Sciatic nerve (tissue), 2 donors: ENCODE measurements around the gene GAN. TPM values are rescaled to one million over a fixed set of nuclear protein-coding genes. Genes with fewer than 3 reads are reported as not detected.
A peak's percentile ranks its signal among the peaks of the same experiment; 100 is the strongest.

Experiments used
- ATAC-seq: fragments of 200-7000 bp; cut with Tn5 transposase; one replicate; pipeline ENCODE4 v1.9.1; 2020; ENCODE audit warnings: mild to moderate bottlenecking, moderate library complexity
- DNase-seq: peaks from one replicate; pipeline ENCODE4 v3.0.0-alpha.2; 2020; ENCODE audit warnings: low spot score
- intact Hi-C: fragments of 100-400 bp; cut with DNase I; formaldehyde crosslinking; loops from one replicate; pipeline ENCODE4 v1.14.2; 2022
- total RNA-seq: library from RNA; stranded (reverse); fragmentation: NEBNext Ultra II Directional; extraction: Animal tissue kit (Norgen Biotek cat#: 25700); gene quantifications from one replicate; pipeline ENCODE4 v1.2.1, GENCODE V29; 2021
- donor health status: DM: no; HTN: no; CAD: no.
- donor health status: DM: no; HTN: no; CAD: no.

The GAN gene, protein sequence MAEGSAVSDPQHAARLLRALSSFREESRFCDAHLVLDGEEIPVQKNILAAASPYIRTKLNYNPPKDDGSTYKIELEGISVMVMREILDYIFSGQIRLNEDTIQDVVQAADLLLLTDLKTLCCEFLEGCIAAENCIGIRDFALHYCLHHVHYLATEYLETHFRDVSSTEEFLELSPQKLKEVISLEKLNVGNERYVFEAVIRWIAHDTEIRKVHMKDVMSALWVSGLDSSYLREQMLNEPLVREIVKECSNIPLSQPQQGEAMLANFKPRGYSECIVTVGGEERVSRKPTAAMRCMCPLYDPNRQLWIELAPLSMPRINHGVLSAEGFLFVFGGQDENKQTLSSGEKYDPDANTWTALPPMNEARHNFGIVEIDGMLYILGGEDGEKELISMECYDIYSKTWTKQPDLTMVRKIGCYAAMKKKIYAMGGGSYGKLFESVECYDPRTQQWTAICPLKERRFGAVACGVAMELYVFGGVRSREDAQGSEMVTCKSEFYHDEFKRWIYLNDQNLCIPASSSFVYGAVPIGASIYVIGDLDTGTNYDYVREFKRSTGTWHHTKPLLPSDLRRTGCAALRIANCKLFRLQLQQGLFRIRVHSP
- total RNA-seq, result 16.4 TPM

DNA sequence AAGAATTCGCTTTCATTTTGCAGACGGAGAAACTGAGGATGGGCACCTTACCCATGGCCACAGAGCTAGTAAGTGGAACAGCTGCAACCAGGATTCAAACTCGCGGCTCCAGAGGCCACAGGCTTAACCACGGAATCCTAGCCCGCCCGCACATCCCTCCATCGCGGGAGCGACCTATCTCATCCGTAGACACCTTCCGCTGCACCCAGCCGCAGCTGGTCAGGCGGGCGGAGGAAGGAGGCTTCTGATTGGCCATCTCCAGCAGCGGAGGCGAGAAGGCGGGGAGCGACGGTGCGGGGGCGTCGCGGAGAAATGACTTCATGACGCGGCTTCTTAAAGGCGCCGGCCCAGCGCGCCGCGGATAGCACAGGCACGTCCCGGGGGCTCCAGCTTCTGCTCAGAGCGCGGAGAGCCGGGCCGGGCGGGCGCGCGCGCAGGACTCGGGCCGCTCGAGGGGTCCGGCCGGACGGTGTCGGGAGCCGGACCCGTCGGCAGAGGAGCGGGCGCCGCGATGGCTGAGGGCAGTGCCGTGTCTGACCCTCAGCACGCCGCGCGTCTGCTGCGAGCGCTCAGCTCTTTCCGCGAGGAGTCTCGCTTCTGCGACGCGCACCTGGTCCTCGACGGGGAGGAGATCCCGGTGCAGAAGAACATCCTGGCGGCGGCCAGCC is at the start of gene GAN:
GAN (plus strand) TSS at position 360 of the 668 bp plus-strand sequence; CDS start at position 512, 152 bp downstream.
- peak; percentile 97 for DNase-seq
- intact Hi-C loops, result no loop called here
- ATAC-seq, result peak; percentile 100

DNA sequence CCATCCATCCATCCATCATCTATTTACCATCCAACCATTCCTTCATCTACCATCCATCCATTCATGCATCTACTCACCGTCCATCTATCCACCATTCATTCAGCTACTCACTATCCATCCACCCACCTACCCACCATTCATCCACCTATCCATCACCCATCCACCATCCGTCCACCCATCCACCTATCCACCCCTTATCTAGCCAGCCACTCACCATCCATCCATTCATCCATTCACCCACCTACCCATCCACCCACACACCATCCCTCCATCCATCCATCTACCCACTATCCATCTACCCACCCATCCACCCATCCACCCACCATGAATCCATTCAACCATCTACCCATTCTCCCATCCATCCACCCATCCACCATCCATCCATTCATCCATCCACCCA is 49.7 kb upstream of the GAN start:
- no peak for ATAC-seq
- no peak for DNase-seq
- intact Hi-C loops, result no loop called here

DNA sequence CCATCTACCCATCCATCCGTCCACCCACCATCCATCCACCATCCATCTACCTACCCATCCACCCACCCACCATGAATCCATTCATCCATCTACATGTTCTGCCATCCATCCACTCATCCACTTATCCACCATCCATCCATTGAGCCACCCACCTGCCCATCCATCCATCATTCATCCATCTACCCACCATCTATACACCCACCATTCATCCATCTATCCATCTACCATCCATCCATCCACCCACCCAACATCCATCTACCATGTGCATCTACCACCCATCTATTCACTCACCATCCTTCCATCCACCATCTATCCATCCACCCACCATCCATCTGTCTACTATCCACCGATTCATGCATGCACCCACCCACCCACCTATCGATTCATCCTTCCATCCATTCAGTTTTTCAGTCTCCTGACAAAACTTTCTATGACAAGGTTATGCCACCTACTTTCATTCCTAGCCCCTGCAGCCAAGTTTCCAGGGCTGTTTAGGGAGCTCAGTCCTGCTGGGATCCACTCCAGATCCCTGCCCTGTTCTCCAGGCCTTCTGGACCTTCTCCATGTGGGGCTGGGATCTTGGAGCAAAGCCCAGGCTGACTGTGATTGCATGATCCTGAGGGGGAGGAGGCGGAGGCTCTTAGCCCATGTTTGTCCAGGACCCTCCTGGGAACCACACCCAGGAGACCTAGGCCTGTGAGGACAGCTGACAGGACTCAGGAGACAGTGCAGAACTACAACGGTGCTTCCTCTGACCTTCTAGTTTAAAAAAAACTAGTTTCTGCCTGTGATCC is 48.9 kb upstream of the GAN start:
- DNase-seq (peak; percentile 78), ATAC-seq (peak; percentile 93)
- intact Hi-C loops, result no loop called here

DNA sequence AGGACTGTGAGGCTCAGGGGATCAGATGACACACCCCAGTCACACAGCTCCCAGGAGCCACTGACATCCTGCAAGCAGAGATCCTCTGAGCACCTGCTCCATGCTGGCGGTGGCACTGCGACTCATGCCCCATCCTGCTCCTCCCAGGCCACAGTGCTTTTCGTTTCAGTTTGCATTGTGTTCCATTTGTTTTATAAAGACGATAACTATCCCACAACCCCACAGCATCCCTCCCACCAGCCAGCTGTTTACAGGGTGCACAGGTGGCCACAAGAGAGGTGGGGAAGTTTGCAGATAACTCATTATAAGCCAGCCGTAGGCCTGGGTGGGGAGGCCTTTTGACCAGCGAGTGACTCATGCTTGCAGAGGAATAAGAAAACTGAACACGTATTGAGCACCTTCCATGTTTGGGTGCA is 48.1 kb upstream of the GAN start:
- DNase-seq, result no peak
- ATAC-seq, result no peak
- intact Hi-C loops, result no loop called here

DNA sequence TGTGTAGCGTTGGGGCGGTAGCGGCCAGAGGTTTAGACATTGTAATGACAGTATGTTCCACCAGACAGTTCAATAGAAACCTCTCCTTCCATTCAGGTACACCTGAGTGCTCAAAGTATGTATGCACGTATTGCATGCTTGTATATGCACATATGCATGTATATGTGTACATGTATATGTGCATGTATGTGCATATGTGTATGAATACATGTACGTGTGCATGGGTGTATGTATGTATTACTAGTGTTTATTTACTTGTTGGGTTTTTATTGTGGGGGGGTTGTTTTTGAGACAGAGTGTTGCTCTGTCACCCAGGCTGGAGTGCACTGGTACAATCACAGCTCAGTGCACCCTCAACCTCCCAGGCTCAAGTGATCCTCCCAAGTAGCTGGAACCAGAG is 46.3 kb upstream of the GAN start:
- ATAC-seq (no peak), DNase-seq (no peak)
- intact Hi-C loops, result no loop called here

DNA sequence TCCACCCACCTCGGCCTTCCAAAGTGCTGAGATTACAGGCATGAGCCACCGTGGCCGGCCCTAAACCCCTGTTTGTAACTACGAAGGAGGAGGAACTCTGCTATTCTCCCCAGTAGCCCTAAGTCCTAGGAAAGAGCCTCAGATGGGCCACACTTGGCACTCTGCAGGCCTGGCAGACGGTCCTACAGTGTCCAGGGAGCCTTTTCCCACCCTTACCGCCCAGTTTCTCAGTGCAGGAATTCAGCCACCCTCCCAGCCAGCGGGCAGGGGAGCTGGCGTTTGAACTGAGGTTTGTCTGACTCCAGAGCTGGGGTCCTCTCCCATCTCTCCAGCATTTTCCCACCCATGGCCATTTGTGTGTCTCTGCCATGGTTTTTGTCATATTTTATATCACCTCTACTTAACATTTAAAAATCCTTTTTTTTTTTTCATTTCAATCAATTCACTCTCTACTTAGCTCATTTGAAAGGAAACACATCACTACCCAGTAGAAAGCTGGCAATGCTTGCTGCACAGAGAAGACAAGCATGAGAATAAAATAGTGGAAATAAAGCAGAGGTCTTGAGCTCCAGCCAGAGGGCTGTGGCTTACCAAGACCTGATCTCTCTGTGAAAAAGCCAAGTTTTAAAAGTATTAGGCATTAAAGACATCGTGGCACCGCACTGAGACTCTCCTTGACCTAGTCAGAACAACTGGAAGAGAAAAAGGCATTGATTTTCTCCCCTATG is 41.4 kb upstream of the GAN start:
- intact Hi-C loops, result no loop called here
- peak; percentile 53 for ATAC-seq
- no peak for DNase-seq

DNA sequence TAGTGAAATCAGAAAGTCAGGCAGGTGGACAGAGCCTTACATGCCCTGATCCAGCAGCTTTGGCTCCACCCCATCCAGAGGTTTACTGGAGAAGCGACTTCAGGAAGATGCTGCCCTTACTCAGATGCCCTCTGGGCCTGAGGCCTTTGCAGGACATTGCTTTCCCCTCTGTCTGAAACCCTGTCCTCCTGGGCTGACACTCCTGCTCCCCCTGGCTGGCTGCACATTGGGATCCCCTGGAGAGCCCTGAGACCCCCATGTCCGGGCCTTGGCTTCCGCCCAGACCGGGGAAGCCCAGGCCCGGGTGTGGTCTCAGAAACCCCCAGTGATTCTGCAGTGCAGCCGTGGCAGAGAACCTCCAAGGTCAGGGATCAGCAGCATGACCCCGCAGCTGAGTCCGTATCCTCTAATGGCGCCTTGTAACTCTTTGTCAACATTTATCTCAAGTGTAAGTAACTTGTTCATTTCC is 39.7 kb upstream of the GAN start:
- intact Hi-C loops, result no loop called here
- ATAC-seq (no peak), DNase-seq (no peak)

DNA sequence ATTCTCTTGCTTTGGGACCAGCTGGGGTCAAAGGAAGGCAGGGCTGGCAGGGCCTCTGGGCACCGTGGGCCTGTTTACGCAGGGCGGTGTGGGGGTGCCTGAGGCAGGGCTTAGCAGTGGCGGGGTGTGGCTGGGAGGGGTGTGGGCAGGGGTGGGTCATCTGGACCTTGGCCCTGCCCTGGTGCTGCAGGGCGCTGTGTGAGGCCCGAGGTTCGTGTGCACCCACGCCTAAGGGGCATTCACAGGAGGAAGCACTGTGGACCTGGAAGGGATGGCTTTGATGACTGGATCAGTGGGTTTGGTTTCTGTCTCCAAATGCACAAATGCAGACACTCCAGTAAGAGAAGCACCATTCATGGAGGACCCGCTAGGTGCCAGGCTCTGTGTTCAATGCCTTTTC is 39.0 kb upstream of the GAN start:
- intact Hi-C loops, result no loop called here
- DNase-seq (no peak), ATAC-seq (no peak)

DNA sequence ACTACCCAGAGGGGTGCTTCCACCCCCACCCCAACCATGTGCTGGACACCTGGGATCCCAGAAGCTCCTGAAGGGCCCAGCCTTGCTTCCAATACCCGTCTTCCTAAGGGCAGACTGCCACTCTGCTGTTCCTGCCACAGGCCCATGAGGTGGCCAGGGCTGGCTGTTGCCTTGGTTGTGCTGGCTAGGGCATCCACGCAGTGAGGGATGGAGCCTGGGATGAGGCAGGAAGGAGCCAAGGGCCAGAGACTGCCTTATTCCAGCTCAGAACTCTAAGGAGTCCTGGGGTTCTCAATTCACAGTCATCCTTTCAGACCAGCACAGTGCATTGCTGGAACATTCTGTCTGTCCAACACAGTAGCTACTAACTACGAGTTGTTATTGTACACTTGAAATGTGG is 38.4 kb upstream of the GAN start:
- ATAC-seq (no peak), DNase-seq (no peak)
- intact Hi-C loops, result no loop called here

DNA sequence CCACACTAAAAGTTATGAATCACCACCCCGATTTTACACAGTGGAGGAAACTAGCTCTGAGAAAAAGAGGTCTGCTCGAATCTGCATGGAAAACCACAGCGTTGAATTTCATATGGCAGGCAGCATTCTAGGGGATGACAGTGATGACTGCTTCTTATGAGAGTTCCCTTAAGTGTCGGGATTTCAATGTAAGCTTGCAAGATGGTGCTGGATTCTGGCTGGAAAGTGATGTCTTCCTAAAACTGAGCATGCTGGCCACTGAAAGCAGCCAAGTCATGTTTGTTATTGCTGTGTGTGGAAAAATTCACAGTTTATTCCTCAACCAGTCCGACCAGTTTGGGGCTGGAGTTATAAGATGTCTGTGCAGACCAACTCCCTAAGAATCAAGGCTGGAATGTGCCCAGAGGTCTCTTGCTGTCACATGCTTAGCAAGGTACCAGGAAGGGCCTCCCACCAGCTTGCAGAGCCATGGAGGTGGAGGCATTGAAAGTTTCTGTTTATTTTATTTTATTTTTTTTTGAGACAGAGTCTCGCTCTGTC is 37.2 kb upstream of the GAN start:
- DNase-seq (no peak), ATAC-seq (no peak)
- intact Hi-C loops, result no loop called here

DNA sequence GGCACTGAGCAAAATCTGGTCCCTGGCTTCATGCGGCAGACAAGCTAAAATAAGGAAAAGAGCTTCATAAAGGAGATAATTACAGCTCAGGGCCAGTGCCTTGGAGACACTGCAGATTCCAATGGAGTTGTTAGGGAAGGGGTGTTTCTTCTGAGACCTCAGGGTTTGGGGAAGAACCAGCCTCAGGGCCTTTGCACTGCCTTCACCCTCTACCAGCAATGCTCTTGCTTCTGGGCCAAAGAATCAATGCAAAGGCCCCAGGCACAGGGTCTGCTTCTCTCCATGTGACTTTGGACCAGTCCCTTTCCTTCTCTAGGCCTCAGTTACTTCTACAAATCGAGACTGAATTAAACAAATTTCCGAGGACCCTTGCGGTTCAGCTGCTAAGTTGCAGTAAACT is 36.2 kb upstream of the GAN start:
- intact Hi-C loops, result no loop called here
- no peak for DNase-seq
- no peak for ATAC-seq

DNA sequence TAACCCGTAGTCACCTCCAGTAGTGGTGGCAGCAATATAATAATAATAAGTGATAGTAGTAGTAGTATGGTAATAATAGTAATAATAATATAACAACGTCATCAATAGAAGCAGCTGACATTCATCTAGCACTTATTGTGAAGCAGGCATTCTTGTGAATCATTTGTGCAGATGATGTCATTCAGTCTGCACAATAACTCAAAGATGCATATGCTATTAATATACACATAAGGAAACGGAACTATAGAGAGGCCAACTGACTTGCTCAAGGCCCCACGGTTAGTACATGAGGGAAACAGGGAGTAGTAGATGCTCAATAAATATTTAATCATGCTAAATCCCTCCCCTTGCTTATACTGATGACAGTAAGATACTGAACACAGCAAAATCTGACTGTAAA is 35.4 kb upstream of the GAN start:
- intact Hi-C loops, result no loop called here
- DNase-seq, result no peak

DNA sequence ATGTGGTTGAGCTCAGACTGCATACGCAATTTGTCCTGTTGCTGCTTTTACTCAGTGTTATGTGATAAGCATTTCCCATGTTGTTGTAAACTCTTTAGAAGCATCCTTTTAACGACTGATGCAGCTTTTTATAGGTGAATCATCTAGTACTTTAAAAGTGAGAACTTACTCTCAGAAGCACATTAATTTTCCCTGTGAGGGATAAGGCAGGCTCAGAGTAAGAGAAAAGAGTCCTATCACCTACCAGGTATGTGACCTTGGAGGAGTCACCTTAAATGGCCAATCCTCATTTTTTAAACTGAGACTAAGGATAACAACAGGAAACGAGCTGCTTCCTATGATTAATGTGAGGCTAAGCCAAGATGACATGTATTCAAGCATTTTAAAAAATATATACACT is 34.4 kb upstream of the GAN start:
- DNase-seq (no peak), ATAC-seq (no peak)
- intact Hi-C loops, result no loop called here

More for the DNA sequence above, 35.4 kb upstream of the GAN start:
- ATAC-seq, result no peak

DNA sequence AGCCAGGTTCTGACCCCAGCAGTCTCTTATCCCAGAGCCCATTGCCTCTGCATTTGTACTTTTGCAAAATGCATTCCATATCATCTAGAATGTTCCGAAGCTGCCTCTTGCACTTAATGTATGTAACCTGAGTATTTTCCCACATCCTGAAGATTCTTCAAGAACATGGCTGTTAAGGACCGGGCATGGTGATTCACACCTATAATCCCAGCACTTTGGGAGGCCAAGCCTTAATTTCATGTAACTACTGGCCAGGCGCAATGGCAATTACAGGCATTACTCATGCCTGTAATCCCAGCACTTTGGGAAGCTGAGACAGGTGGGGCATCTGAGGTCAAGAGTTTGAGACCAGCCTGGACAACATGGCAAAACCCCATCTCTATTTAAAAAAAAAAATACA is 31.7 kb upstream of the GAN start:
- DNase-seq (no peak), ATAC-seq (no peak)
- intact Hi-C loops, result no loop called here

DNA sequence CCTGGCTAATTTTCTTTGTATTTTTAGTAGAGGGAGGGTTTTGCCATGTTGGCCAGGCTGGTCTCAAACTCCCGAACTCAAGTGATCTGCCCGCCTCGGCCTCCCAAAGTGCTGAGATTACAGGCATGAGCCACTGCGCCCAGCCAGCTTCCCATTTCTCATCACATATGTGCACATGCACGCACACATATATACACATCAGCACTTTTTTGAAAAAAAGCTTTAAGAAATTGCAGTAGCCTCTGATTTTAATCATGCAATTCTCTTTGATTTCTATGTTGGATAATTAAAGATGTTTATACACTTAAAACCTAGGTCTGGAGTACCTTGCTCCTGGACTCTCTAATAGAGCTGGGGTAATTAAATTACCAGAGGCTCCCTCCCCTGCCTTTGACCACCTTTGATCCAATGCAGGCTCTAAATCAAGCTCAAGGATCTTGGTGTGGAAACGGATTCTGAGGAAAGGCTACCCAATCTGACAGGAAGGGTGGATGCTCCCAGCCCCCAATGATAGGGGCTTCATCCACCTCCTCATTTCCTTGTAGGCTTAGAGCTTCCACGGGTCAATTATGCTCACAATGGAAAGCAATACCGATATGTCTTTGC is 29.7 kb upstream of the GAN start:
- DNase-seq (no peak), ATAC-seq (no peak)
- intact Hi-C loops, result no loop called here

DNA sequence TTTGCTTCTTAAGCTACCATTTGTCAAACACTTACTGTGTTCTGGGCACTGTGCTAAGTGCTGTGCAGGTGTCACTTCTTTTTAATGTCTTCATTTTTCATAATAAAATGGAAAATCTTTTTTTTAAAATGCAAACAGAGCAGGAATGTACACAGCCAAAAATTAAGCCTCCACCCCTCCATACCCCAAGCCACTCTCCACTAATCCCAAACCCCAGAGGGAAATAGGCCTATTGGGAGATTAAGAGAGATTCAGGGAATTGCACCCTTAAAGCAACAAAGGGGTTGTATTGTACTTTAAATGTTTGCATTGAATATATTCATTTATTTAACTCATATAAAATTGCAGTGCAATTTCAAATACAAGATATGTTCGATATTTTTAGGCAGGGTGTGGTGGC is 28.6 kb upstream of the GAN start:
- intact Hi-C loops, result no loop called here
- DNase-seq (no peak), ATAC-seq (no peak)

DNA sequence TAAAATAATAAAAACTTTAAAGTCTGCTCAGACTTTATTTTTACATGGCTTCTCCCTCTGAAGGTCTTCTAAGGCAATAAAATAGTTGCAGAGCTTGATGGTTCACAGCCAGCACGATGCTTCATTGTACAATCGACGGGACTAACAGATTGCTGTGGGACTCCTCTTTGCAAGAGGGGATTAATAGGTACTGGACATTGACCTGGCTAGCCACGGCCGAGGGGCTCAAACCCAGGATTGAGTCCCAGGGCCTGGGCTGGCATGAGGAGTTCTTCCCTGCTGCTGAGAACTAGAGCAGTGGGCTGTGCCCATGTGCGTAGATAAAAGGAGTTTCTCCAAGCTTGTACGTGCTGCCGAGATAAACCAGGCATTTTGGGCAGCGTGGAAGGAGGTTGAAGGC is 23.6 kb upstream of the GAN start:
- intact Hi-C loops, result no loop called here
- no peak for DNase-seq
- ATAC-seq, result no peak

DNA sequence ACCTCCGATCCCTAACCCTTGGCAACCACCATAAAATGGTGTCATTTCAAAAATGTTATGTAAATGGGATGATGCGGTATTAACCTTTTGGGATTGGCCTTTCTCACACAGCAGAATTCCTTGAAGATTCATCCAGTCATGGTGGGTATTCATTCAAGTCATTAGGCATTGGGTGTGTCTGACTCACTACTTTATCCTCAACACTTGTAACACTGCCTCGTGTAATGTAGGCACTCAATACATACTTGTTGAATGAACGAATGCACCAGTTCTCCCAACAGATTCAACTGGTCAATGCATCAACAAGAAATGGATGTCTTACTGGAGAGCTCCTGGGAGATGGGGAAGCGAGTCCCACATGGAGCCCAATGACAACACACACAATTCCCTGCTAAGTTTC is 21.8 kb upstream of the GAN start:
- intact Hi-C loops, result no loop called here
- ATAC-seq (no peak), DNase-seq (no peak)
